Activated CD8-positive, alpha-beta memory T cell treated with anti-CD3 and anti-CD28 coated beads for 1 hour (primary cell): Measurements from ENCODE around the gene STOML3.

Experiments
- DNase-seq, 2 donors: peaks; one replicate each; pipeline ENCODE4 v3.0.0-alpha.2; 2020; ENCODE audit warnings: low read depth in 1 of 2; ENCODE audit errors: extremely low read depth in 1 of 2

STOML3 gene

DNA sequence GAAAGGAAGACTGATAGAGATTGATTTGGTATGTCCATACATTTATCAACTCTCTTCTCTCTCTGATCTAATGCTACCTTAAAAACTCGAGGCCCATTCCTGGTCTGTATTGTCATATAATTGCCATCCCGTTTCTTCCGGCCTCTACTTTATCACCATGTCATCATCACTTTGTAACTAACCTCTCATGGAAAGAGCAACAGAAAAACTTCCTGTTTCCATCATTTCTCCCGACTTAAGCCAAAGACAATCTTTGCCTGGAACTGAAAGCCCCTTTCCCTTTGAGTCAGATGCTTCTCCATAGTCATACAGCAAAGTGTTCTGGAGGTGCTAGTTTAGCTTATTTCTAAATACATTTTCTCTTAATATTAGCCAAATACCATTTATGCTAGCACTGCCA, 2.8 kb upstream of the STOML3 start:
- DNase-seq: no peak

DNA sequence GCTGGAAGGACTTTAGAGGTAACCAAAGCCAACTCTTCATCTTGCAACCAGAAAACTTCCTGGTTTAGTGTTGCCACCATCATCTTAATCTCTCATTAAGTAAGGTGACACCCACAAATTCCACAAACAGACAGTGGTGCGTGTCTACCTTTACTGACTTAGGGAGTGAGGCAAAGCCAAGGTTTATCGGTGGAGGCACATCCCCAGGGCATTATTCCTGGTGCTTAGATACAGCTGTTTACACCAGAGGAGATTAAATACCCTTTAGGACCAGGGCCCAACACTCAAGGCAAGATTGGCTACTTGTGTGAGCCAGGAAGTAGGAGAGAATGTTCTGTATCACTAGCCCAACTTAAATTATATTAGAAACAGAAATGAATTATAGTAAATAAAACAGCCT, 9.5 kb downstream of the STOML3 start:
- DNase-seq: no peak

DNA sequence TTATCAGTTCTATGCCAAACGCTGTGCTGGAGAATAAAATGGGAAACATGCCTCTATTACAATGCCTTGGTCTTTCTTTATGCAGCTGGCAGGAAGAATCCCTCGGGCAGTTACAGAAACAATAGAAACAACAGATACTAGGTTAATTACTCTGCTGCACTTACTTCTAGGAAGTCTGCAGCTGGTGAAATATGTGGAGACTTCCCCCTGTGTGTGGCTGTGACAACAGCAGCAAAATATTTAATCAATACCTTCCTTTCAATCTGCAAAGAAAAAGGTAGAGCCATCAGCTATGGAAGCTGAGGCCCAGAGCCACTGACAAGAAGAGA, 9.9 kb downstream of the STOML3 start:
- no peak for DNase-seq

DNA sequence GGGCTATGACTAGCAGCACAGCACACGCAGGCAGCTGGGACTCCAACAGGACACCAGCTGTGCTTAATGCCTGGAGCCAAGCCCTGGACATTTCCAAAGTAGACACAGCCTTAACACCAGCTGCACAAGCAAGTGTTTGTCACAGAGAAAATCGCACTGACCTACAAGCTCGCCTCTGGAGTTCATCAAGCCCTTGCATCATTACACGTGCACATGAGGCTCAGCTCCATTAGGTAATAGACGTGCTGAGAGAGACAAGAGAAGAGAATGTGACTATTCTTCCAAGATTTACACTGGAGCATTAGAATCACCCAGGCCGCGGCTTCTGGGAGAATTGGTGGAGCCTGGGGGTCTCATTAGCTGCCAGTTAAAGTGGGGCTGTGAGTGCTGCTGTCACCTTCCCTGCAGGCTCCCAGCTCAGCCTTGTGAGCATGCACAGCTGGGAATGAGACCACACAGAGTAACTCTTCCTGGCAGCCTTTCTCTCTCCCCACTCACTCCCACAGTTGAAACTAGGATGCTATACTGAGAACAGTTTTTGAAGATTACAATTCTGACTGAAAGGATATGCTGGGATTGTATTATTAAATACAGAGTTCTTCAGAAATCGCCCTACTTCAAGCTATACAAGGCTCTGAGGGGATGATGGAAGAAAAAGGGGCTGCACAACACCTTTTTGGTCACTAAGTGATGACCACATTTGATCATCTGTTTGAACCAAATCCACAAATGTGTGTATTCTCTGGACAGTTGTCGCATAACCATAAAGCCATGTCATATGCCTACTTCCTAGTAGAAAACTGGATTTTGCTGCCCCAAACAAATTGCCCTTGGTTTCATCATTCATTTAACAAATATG, 10.5 kb downstream of the STOML3 start:
- DNase-seq: no peak

DNA sequence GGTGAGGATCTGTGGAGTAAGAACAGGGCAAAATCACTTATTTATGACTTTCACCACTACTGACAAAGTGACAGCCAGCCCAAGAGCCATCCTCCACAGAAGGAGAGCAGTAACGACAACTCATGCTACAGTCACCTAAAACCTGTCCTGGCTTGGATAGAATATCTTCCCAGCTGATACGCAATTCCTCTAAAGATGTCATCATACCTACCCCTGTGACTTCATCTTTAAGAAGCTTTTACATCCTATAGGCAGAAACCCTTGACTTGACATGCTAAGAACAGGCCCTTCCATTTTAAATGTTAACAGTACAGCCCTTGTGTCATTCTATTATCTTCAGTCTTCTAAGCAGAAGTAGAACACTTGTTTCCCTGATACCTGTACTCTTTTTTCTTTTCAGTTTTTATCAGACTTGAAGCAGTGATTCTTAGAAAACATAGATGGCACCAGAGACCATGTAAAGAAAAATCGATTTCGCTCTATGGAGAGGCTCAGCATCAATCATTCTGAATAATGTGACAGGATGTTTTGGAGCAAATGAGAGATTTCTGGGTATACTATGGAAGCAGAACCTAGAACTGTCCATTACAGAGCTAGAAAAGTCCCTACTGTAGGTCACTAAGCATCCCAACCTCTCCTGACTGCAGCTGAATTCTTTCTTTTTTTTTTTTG, 20.1 kb downstream of the STOML3 start:
- no peak for DNase-seq

DNA sequence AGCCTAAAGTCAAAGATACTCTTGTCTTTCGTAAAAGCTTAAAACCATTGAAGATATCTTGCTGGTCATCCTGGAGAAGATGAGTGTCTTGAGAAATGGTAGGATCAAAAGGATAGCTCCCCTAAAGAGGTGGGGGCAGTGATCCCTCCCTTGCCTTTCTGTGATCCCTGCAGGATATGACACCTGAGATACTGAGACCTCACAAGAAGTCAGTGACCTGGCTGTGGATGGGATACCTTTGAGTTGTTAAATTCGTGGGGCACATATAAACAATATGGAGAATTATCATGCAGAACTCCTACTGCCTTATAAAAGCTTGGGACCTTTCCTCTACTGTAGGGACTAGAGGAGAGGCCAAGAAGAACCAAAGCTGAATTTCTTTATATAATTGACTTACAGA, 21.4 kb downstream of the STOML3 start:
- DNase-seq: no peak

DNA sequence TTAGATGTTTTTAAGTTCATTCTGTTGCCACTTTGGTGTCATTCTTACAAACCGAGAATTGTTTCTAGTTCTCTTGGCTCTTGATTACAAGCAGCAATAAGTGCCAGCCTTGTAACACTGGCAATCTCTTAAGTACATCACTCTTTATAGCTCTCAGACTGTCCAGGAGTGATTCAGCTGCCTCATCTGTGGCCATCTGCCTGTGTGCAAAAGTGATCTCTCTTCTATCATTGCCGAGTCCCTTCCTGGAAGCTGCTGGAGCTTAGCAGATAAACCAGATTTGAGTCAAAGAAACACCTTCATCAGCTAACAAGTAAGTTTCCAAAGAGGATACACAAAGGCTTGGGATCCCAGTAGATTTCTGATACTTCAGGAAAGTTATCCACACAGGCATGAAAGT, 23.2 kb downstream of the STOML3 start:
- no peak for DNase-seq

DNA sequence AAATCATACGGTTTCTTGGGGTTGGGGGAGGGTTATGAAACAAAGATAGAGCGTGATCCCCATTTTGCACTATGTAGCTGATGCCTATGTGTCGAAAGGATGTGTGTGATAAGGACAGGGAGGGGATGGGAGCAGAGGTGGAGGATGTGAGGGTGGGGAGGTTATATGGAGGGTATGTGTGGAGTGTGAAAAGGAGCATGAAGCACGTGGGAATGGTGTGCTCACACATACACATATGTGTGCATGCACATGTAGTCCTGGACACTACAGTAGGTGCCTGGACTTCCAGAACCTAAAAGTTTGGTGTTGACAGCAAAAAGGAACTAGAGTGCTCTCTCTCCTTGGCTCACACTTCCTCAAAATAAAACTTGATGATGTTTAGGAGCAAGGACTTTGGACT, 25.4 kb downstream of the STOML3 start:
- no peak for DNase-seq

DNA sequence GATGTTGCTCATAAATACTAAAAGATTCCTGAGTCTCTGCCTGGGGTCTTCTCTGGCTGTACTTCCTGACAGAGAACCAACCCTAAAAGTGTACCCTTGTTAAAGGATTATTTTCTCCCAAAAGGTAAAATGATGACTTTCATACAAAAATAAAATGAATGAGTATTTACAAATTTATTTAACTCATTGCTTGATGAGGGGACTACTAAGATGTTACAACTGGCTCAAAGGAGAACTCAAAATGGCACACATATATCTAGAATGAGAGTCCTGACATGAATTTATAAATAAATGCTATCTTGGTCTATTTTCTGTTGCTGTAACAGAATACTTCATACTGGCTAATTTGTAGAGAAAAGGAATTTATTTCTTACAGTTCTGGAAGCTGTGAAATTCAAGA, 30.5 kb downstream of the STOML3 start:
- DNase-seq: no peak

DNA sequence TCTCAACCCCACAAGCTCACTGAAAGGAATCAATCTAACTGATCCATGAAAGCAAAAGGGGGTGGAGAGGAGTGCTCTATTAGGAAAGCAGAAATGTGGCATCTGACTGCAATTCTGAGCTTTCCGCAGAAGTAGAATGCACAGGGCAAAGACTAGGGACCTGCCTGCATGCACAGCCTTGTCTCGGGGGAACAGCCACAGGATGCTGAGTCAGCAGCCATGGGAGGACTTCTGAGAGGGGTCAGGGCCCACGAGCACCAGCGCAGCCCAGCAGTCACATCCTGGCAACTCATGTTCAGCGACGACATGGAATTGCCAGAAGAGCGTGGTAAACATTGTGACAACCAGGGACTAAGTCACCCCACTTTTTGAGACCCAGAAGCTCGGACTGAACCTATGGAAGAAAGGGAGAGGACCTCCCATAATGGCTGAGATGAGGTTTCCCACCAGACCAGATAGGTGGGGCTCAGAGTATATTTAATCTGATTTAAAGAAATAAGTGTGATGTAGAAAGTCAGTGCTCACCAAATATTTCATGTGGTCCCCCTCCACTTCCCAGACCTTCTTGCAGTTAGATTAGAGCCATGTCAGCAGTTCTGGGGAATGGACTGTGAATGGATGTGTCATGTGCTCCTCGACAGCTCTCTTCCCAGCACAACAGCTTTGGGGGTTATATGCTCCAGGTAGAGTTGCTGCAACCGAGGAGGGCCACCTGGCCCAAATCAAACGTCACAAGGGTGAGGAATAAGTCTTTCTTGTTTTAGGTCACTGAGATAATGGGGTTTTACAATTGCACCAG, 32.6 kb downstream of the STOML3 start:
- no peak for DNase-seq

DNA sequence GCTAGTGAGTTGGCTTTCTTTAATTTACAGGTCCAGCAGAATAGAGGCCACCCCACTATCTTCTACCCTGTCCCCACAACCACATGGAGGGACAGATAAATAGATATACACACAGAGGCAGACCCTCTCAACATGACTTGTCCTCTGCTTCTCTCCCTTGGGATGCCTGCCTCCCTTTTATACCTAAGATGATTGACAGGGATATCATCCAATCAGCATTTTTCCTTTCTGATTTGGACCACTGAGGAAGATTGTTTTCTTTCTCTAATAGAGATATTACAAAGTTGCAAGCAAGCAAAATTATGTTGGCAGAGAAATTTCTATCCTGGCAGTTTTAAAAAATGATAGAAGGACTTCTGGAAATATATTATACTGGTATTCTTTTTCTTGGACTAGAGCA, 35.8 kb downstream of the STOML3 start:
- no peak for DNase-seq

DNA sequence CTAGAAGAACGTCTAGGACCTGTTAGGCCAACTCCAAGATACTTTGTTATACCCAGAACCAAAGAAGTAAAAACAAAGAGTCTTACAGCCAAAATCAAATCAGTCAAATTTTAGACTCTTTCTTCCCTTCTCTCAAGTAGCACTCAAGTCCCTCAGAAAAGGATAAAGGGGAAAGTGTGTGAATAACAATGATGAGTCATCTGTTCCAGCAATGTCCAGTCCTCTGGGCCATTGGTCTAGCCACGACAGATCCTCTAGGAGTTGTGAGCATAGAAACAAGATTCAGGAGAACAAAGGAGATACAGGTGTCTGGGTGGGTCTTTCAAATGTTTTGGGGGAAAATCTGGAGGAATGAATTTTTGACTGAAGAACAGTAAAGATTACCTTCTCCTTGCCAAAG, 36.3 kb downstream of the STOML3 start:
- DNase-seq: no peak

DNA sequence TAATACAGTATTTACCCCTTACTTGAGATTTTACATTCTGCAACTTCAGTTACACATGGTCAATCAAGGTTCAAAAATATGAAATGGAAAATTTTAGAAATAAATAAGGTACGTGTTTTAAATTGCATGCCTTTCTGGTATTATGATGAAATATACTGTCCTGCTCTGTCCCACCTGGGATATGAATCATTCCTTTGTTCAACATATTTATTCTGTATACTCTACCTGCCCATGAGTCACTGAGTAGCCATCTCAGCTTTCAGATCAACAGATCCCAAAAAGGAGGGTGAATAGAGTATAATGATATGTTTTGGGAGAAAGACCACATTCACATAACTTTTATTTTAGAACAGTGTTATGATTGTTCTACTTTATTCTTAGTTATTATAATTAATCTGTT, 37.8 kb downstream of the STOML3 start:
- no peak for DNase-seq

DNA sequence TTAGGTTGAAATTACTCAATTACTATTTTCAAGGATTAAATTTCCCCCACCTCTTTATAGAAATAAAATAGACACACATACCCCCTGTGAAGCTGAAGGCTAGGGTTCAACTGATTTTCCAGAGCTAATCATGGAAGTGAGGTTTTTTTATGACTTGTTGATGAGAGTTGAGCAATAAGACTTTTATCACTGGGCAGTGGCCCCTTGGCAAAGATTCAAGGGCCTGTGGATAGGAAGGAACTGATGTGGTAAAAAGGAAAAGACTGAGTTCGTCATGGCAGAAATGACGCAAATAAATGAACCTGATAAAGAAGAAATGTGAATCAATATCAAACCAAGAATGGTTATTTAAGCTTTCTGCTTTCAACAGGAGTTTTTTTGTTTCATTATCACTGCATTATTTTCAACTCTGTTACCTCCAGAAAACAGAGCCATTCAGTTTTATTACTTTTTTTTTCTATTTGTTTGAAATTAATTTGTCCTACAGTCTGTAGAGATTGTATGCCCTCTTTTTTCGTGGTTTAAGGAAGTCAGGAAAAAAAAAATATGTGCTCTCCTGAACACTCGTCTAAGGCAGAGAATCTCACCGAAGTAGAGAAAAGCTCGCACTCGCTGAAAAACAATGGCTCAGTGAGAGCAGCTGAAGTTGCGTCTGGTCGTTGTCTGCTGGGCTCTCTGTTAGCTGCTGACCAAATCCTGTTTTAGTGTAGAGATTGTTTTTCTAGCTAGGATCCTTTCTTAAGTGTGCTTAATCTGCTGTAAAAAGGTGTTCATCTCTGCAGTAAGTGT, 38.9 kb downstream of the STOML3 start:
- no peak for DNase-seq

DNA sequence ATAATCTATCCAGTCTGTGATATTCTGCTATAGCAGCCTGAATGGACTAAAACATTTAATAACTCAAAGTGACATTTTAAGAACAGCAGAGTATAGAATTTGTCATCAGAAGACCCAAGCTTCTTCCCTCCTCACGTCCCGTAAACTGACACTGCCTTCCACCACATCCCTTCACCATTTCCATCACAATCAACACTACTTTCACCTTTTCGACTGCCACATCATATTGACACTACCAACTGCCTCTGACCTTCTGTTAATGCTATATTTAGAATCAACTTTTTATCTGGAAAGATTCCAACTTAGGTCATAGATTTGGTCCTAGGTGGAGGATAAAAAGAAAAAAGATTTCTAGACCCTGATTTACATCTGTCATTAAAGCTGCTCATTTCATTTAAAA, 39.6 kb downstream of the STOML3 start:
- no peak for DNase-seq

DNA sequence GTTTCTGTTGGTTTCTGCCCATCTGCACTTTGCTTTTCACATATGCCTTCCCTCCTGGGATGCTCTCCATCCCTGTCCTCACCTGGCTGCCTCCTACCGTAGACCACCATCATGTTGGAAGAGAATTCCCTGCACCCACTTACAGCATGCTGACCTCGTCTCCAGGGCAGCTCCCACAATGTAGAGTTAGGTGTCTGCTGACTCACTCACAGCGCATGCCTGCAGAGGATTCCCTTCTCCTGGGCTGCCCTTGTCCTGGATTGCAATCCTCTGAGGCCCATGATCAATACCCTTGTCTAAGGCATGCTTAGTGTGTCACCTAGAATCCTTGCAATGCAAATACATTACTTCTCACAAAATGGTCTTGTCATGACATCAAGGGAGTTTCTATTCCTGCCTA, 43.6 kb downstream of the STOML3 start:
- DNase-seq: no peak

DNA sequence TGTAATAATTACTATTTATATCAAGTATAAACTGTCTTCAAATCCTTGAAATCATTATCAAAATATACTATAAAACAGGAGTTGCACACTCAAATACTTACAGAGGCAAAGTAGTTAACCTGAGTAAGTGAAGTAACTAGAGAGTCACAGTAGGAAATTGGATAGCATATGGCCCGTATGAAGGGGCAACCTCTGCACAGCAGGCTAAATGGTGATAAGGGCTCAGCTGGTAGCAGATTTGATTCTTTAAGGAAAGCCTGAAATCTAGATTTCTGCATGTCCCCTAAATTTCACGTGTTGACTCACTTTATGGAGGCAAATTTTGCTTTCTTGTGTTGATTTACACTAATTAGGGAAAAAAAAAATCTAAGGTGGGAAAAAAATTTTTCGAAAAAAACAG, 46.4 kb downstream of the STOML3 start:
- DNase-seq: no peak

DNA sequence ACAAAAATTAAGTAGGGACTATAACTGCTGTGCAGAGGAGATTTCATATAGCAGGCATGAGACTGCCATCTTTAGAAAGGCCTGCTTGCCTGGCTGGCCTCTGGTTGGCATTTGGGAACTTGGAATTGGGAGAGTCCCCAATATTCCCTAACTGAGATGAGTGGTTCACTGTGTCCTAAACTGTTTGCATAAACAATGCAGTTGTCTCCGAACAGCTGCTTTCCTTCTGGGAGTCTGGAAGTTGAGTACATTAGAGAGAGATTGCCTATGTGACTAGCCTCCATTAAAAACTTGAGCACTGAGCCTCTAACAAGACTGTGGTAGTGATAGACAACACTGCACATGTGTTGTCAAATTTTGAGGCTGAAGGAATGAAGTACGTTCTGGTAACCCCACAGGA, 47.4 kb downstream of the STOML3 start:
- DNase-seq: no peak

DNA sequence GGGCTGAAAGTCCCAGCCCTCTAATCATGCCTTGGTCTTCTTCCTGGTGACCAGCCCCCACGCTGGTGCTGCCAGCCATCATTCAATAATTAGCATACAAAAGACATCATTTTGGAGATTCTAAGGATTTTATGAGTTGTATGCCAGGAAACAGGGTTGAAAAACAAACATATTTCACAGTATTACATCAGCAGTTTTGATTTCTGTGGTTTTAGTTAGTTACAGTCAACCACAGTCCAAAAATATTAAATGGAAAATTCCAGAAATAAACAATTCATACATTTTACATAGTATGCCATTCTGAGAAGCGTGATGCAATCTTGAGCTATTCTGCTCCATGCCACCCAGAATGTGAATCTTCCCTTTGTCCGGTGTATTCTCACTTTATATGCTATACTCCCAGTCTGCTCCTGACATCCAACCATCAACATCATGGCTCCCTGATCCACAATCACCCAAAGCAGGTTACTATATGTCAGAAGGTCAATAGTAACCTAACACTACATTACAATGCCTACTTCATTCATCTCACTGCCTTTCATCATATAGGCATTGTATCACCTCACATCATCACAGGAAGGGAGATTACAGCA, 49.2 kb downstream of the STOML3 start:
- DNase-seq: no peak

DNA sequence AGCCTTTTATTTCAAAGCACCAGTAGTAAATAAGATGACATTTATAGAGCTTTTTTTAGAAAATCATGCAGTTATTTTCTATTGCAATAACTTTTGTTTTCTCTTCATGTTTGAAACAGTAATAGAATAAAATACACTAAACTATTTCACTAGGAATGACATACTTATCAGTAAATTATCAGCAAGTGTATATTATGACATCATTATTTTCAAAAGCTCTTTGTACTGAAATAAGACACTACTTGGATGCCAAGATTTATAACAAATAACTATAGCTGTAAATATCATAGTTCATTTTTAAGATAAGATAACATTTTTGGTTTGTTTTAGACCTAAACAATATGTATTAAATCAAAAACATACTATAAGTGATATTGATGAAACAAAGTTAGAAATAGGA, 56.8 kb downstream of the STOML3 start:
- DNase-seq: no peak

DNA sequence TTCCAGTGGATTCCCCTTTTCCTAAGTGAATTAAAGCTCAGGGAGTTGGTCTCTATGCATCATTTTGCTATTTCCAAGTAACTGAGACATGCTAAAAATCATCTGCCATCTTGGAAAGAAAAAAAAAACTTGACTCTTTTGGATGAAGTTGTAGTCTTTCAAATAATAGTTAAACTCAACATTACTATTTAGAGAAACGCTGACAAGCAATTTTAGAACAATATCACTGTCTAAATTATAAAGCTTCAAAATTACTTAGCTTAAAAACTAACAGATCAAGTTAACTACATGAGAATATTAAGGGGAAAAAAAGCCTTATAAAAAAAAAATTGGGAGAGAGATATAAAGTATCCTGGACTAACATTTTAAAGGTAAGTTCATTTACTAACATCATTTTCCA, 68.5 kb downstream of the STOML3 start:
- no peak for DNase-seq
